H1 (cell line): Measurements from ENCODE around the gene HMGN2. TPM values are rescaled to one million over a fixed set of nuclear protein-coding genes. Genes with fewer than 3 reads are reported as not detected.

Experiments used
- BRCA1 ChIP-seq: IDR thresholded peaks from 2 replicates; pipeline ENCODE4 v1.6.1; 2012; ENCODE audit warnings: low read depth, low read length, improper control_type of control experiment
- CHD1 ChIP-seq: IDR thresholded peaks from 2 replicates; pipeline ENCODE4 v1.6.1; 2012; ENCODE audit warnings: low read depth, low read length, improper control_type of control experiment
- RAD21 ChIP-seq, 2 experiments: IDR thresholded peaks in 1 of 2; conservative IDR thresholded peaks in 1 of 2; 2 replicates each; pipeline ENCODE4 v1.6.1; 2011; ENCODE audit warnings: low read depth in 2 of 2, low read length in 2 of 2, improper control_type of control experiment in 1 of 2, inconsistent platforms in 1 of 2, mild to moderate bottlenecking in 1 of 2, moderate library complexity in 1 of 2
- RNF2 ChIP-seq: fragments of 200-900, 300-1000 bp; sonication (generic); IDR thresholded peaks from 2 replicates; pipeline ENCODE4 v1.7.1; 2016; ENCODE audit warnings: borderline replicate concordance, low read depth, mild to moderate bottlenecking, antibody characterized with exemption, low read length; ENCODE audit not compliant: poor library complexity, severe bottlenecking; ENCODE audit errors: missing control alignments
- SIN3A ChIP-seq, 2 experiments: IDR thresholded peaks in 1 of 2; conservative IDR thresholded peaks in 1 of 2; 2 replicates each; pipeline ENCODE4 v1.6.1; 2011 to 2012; ENCODE audit warnings: low read length in 2 of 2, improper control_type of control experiment in 1 of 2, low read depth in 1 of 2, mild to moderate bottlenecking in 1 of 2
- SP1 ChIP-seq: IDR thresholded peaks from 2 replicates; pipeline ENCODE4 v1.6.1; 2011; ENCODE audit warnings: low read depth, low read length
- polyA plus RNA-seq, 7 experiments: library from polyadenylated mRNA; depleted of rRNA in 3 of 7; stranded (reverse) in 5 of 7; unstranded in 2 of 7; fragments of >200 nt in 5 of 7; fragments of 200-250 nt in 2 of 7; gene quantifications; 1 replicate in 5 of 7; 2 replicates in 1 of 7; 4 replicates in 1 of 7; pipeline versions ENCODE4 v1.2.1 to v1.2.3, GENCODE V29; 2011 to 2013; ENCODE audit warnings: missing spikeins in 2 of 7, mixed read lengths in 2 of 7
- total RNA-seq: library from RNA; stranded (reverse); fragmentation: NEBNext Ultra II Directional; extraction: Animal tissue kit (Norgen Biotek cat#: 25700); gene quantifications from 2 replicates; pipeline ENCODE4 v1.2.1, GENCODE V29; 2021
- TF ChIP-seq, protein P1 (sequence below), 3 experiments: IDR thresholded peaks; 1 replicate in 2 of 3; 2 replicates in 1 of 3; pipeline versions ENCODE4 v1.5.1 to v1.6.1; 2011; ENCODE audit warnings: low read length in 3 of 3, mild to moderate bottlenecking in 3 of 3, inconsistent platforms in 2 of 3, low read depth in 1 of 3, moderate library complexity in 1 of 3; ENCODE audit not compliant: insufficient read depth in 1 of 3; ENCODE audit errors: control extremely low read depth in 1 of 3
- TF ChIP-seq, protein P2 (sequence below): fragments of 300-600 bp; sonication (generic); IDR thresholded peaks from 2 replicates; pipeline ENCODE4 v1.7.1; 2012; ENCODE audit warnings: low read length, moderate library complexity, mild to moderate bottlenecking, inconsistent platforms; ENCODE audit not compliant: insufficient replicate concordance

The HMGN2 gene
- total and polyA plus RNA-seq, 2 of the 8 experiments (the other 6 are each of a cell fraction or from before 2014, with no cell fraction given) = 254 to 453 TPM

DNA sequence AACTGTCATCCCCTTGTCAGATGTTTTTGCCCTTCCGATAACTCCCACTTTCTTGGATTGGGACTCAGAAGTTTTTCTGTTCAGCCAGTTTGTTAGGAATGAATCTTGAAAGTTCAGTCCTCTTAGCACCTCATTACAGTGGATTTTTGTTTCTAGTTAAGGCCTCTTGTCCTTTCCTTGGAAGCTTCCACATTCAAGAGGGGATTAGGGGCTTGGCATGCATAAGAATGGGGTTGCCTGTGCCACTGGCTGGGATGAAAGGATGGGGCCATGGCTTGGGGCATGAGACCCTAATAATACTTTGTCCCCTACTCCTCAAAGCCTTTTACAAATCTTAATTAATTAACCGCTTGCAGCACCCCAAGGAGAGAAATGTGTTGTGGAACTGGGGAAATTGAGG is 42.5 kb upstream of the HMGN2 start (continued):
- TF ChIP-seq, protein P1, sequence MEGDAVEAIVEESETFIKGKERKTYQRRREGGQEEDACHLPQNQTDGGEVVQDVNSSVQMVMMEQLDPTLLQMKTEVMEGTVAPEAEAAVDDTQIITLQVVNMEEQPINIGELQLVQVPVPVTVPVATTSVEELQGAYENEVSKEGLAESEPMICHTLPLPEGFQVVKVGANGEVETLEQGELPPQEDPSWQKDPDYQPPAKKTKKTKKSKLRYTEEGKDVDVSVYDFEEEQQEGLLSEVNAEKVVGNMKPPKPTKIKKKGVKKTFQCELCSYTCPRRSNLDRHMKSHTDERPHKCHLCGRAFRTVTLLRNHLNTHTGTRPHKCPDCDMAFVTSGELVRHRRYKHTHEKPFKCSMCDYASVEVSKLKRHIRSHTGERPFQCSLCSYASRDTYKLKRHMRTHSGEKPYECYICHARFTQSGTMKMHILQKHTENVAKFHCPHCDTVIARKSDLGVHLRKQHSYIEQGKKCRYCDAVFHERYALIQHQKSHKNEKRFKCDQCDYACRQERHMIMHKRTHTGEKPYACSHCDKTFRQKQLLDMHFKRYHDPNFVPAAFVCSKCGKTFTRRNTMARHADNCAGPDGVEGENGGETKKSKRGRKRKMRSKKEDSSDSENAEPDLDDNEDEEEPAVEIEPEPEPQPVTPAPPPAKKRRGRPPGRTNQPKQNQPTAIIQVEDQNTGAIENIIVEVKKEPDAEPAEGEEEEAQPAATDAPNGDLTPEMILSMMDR (IDR thresholded peaks at IDR 0.05; ENCODE audit: control extremely low read depth in 1 of 3, insufficient read depth in 1 of 3, low read depth in 1 of 3, low read length in 3 of 3) = no peak
- TF ChIP-seq RNF2 (no peak), CHD1 (no peak), SIN3A (conservative IDR thresholded peaks at IDR 0.05 in 1 of 2, IDR thresholded peaks at IDR 0.05 in 1 of 2; ENCODE audit: low read depth in 1 of 2, low read length in 2 of 2) (no peak), BRCA1 (no peak), SP1 (no peak), RAD21 (IDR thresholded peaks at IDR 0.05 in 1 of 2, conservative IDR thresholded peaks at IDR 0.05 in 1 of 2; ENCODE audit: low read depth in 2 of 2, low read length in 2 of 2) (no peak)
- TF ChIP-seq, protein P2, sequence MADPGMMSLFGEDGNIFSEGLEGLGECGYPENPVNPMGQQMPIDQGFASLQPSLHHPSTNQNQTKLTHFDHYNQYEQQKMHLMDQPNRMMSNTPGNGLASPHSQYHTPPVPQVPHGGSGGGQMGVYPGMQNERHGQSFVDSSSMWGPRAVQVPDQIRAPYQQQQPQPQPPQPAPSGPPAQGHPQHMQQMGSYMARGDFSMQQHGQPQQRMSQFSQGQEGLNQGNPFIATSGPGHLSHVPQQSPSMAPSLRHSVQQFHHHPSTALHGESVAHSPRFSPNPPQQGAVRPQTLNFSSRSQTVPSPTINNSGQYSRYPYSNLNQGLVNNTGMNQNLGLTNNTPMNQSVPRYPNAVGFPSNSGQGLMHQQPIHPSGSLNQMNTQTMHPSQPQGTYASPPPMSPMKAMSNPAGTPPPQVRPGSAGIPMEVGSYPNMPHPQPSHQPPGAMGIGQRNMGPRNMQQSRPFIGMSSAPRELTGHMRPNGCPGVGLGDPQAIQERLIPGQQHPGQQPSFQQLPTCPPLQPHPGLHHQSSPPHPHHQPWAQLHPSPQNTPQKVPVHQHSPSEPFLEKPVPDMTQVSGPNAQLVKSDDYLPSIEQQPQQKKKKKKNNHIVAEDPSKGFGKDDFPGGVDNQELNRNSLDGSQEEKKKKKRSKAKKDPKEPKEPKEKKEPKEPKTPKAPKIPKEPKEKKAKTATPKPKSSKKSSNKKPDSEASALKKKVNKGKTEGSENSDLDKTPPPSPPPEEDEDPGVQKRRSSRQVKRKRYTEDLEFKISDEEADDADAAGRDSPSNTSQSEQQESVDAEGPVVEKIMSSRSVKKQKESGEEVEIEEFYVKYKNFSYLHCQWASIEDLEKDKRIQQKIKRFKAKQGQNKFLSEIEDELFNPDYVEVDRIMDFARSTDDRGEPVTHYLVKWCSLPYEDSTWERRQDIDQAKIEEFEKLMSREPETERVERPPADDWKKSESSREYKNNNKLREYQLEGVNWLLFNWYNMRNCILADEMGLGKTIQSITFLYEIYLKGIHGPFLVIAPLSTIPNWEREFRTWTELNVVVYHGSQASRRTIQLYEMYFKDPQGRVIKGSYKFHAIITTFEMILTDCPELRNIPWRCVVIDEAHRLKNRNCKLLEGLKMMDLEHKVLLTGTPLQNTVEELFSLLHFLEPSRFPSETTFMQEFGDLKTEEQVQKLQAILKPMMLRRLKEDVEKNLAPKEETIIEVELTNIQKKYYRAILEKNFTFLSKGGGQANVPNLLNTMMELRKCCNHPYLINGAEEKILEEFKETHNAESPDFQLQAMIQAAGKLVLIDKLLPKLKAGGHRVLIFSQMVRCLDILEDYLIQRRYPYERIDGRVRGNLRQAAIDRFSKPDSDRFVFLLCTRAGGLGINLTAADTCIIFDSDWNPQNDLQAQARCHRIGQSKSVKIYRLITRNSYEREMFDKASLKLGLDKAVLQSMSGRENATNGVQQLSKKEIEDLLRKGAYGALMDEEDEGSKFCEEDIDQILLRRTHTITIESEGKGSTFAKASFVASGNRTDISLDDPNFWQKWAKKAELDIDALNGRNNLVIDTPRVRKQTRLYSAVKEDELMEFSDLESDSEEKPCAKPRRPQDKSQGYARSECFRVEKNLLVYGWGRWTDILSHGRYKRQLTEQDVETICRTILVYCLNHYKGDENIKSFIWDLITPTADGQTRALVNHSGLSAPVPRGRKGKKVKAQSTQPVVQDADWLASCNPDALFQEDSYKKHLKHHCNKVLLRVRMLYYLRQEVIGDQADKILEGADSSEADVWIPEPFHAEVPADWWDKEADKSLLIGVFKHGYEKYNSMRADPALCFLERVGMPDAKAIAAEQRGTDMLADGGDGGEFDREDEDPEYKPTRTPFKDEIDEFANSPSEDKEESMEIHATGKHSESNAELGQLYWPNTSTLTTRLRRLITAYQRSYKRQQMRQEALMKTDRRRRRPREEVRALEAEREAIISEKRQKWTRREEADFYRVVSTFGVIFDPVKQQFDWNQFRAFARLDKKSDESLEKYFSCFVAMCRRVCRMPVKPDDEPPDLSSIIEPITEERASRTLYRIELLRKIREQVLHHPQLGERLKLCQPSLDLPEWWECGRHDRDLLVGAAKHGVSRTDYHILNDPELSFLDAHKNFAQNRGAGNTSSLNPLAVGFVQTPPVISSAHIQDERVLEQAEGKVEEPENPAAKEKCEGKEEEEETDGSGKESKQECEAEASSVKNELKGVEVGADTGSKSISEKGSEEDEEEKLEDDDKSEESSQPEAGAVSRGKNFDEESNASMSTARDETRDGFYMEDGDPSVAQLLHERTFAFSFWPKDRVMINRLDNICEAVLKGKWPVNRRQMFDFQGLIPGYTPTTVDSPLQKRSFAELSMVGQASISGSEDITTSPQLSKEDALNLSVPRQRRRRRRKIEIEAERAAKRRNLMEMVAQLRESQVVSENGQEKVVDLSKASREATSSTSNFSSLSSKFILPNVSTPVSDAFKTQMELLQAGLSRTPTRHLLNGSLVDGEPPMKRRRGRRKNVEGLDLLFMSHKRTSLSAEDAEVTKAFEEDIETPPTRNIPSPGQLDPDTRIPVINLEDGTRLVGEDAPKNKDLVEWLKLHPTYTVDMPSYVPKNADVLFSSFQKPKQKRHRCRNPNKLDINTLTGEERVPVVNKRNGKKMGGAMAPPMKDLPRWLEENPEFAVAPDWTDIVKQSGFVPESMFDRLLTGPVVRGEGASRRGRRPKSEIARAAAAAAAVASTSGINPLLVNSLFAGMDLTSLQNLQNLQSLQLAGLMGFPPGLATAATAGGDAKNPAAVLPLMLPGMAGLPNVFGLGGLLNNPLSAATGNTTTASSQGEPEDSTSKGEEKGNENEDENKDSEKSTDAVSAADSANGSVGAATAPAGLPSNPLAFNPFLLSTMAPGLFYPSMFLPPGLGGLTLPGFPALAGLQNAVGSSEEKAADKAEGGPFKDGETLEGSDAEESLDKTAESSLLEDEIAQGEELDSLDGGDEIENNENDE = peak; percentile 88
